Measurements from ENCODE around the gene GRIP2. TPM values are rescaled to one million over a fixed set of nuclear protein-coding genes. Genes with fewer than 3 reads are reported as not detected.

The GRIP2 gene
- total and polyA plus RNA-seq, 2 of the 4 experiments (the other 2 are of a cell fraction) = 0.05 TPM; not detected in 1

- 26% methylated on average over 5 of the region's 20 CpGs; no CpG with 5 or more reads in 1 of the 2 experiments for WGBS, 2 experiments (ENCODE audit: extremely low coverage in 2 of 2, insufficient read length in 1 of 2)
- Histone ChIP-seq H3K9me3 (ENCODE audit: control insufficient read depth, insufficient read depth, low read length) (no peaks in the 10 kb centered on the region), H2BK15ac (ENCODE audit: low read depth, low read length) (no peak overlapping the region), H2BK20ac (ENCODE audit: low read depth, low read length) (no peak overlapping the region), H3K79me1 (ENCODE audit: low read depth in 1 of 2, low read length in 2 of 2) (no peaks in the 10 kb centered on the region), H3K4me2 (ENCODE audit: low read depth, low read length) (no peak overlapping the region), H3K36me3 (ENCODE audit: control insufficient read depth, insufficient read depth, low read length) (no peaks in the 10 kb centered on the region), H3K4me1 (ENCODE audit: control insufficient read depth, insufficient read depth, low read length) (no peaks in the 10 kb centered on the region), H2AFZ (replicated peaks; ENCODE audit: low read length, poor library complexity) (no peak overlapping the region), H4K8ac (ENCODE audit: low read depth in 2 of 2, low read length in 2 of 2) (no peak overlapping the region), H4K5ac (ENCODE audit: low read depth, low read length) (no peak overlapping the region), H3K27ac (ENCODE audit: insufficient read depth, low read length) (no peak overlapping the region), H2AK5ac (ENCODE audit: low read depth, low read length) (no peak overlapping the region), H3K4ac (ENCODE audit: low read depth, low read length) (no peak overlapping the region), H2AK9ac (replicated peaks; ENCODE audit: low read depth, low read length, poor library complexity) (no peak overlapping the region), H3K9ac (ENCODE audit: low read depth, low read length) (no peak overlapping the region), H2BK5ac (ENCODE audit: low read depth, low read length, poor library complexity, severe bottlenecking) (no peak overlapping the region), H3K27me3 (ENCODE audit: control insufficient read depth, insufficient read depth, low read length) (peaks cover 40% of the 10 kb centered on the region), H3K14ac (replicated peaks; ENCODE audit: low read depth, low read length) (no peak overlapping the region), H3K23ac (ENCODE audit: low read depth, low read length) (no peak overlapping the region), H3K18ac (ENCODE audit: low read depth, low read length) (no peak overlapping the region), H3K4me3 (ENCODE audit: insufficient read depth, low read depth, low read length) (no peak overlapping the region), H3K56ac (ENCODE audit: extremely low read depth, insufficient read depth, low read length) (no peak overlapping the region), H4K20me1 (ENCODE audit: insufficient read depth, low read length) (no peaks in the 10 kb centered on the region), H2BK120ac (ENCODE audit: low read depth, low read length) (no peak overlapping the region), H3K9me1 (ENCODE audit: insufficient read depth, low read length) (no peaks in the 10 kb centered on the region), H4K91ac (ENCODE audit: insufficient read depth, low read depth, low read length) (no peak overlapping the region)
- in situ Hi-C loops (cut with MboI; ENCODE audit: low sequenced_read_pairs) = no loop called here
- TF ChIP-seq CHD1 (IDR thresholded peaks at IDR 0.05; ENCODE audit: low read depth, low read length) = no peak
- TF ChIP-seq BHLHE40 (IDR thresholded peaks at IDR 0.05; ENCODE audit: low read depth, low read length) = no peak
- TF ChIP-seq RAD21 (IDR thresholded peaks at IDR 0.05; ENCODE audit: low read length) = no peak
- TF ChIP-seq SMC3 (IDR thresholded peaks at IDR 0.05; ENCODE audit: low read depth, low read length) = no peak
- no peak for TF ChIP-seq MXI1 (IDR thresholded peaks at IDR 0.05; ENCODE audit: borderline replicate concordance, low read depth, low read length)
- TF ChIP-seq CTCF (conservative IDR thresholded peaks at IDR 0.05; ENCODE audit: low read depth, low read length) = no peak
- no peak for TF ChIP-seq ELK1 (IDR thresholded peaks at IDR 0.05; ENCODE audit: borderline replicate concordance, low read depth, low read length)
- TF ChIP-seq RCOR1 (IDR thresholded peaks at IDR 0.05; ENCODE audit: insufficient replicate concordance, low read length) = no peak
- TF ChIP-seq MAFK (IDR thresholded peaks at IDR 0.05; ENCODE audit: low read depth, low read length) = no peak
- TF ChIP-seq RFX5 (IDR thresholded peaks at IDR 0.05; ENCODE audit: low read depth, low read length) = no peak
- no peak for TF ChIP-seq MAZ (IDR thresholded peaks at IDR 0.05; ENCODE audit: borderline replicate concordance, low read depth, low read length)
- TF ChIP-seq USF2 (IDR thresholded peaks at IDR 0.05; ENCODE audit: low read depth, low read length) = no peak
- intact Hi-C loops (cut with micrococcal nuclease) = no loop called here
- CTCF ChIA-PET = interaction anchor here (2.4 kb wide), 1 partner anchor 13 kb away, joined by 5 read pairs; no protein-coding TSS in a partner anchor
- dilution Hi-C loops (cut with HindIII; ENCODE audit: low sequenced_read_pairs, unreplicated experiment) = no loop called here
- POLR2A ChIA-PET (ENCODE audit: unreplicated experiment) = interaction anchor here (0.7 kb wide), 1 partner anchor 190 kb away, joined by 6 read pairs; no protein-coding TSS in a partner anchor
- DNase-seq = no peak
- no peak for ATAC-seq (ENCODE audit: low read depth)
- no TSS peak for BruUV-seq (replicated peaks)
Measured at GRCh38 chr3:14534516-14535191, 5.5 kb downstream of the GRIP2 start.

Data from IMR-90 (cell line).